NCI-H2029 (cell line): ENCODE measurements around the gene MYCT1.
"Not testable (repeated sequence)": the region's sequence is repeated elsewhere in the genome, so short reads cannot be mapped to it uniquely, and the experiment has no call there.

Experiments
- DNase-seq: peaks from one replicate; lab custom pipeline; 2025; lab: John Stamatoyannopoulos, UW

Gene MYCT1

GRCh38 chr6:152697634-152698033, at the start of gene MYCT1:
MYCT1 (plus strand) TSS chr6:152697897; CDS start chr6:152697903, 6 bp downstream.
- DNase-seq, result no peak

DNA sequence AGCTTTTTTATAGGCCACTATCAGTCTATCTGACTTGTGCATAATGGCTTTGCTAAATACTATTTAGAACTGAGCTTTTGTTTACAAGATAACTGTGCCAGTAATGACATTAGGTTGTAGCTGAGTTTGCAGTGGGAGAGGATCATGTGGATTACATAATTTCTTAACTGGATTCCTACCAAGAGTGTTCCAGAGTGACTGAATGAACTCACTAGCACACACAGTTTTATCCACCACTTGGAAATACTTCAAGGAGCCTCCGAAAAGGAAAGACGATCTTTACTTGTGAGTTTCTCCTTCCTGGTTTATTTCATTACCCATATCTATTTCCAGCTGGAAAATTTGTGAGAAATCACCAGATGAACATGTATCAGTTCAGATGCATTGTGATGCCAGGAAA, 49.6 kb upstream of the MYCT1 start:
- DNase-seq, result no peak

DNA sequence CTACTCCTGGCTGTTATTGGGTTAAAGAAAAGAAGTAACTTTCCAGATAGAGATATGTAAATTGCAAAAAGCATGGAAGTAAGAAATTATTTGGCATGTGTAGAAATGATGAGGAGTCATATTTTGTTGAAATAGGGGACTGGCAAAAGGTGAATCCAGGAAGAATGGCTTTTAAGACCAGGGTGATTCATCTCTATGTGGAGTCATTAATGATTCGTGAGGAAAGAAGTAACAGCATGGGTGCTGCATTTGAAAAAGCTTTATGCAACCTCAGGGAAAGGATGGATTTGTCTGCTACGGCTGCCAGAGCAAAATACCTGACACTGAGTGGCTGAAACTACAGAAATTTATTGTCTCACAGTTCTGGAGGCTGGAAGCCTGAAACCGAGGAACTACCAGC, 45.7 kb upstream of the MYCT1 start:
- no peak for DNase-seq

- DNase-seq, result no peak
These were observed 35.9 kb upstream of the MYCT1 start for GRCh38 chr6:152661776-152662175.

DNA sequence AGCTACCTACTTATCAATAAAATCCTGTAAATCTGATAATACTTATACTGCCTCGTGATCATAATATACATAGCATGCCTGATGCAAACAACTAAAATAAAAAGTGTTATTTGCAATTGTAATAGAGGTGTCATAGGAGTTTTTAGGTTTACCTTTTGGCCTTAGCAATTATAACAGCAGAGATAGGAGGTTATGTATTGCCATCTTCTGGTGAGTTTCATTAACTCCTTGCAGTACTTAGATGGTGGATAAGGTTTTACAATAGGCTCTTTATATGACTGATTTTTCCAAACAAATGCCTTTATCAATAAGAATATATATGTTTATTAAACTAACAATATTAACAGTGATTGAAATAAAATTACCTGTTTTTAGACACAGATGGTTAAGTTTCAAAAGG, 27.8 kb upstream of the MYCT1 start:
- DNase-seq, result no peak

GRCh38 chr6:152671171-152671570, 26.5 kb upstream of the MYCT1 start:
- no peak for DNase-seq

GRCh38 chr6:152673236-152673635, 24.5 kb upstream of the MYCT1 start:
- DNase-seq, result no peak

- no peak for DNase-seq
These were observed 17.5 kb upstream of the MYCT1 start for GRCh38 chr6:152680151-152680550.

DNA sequence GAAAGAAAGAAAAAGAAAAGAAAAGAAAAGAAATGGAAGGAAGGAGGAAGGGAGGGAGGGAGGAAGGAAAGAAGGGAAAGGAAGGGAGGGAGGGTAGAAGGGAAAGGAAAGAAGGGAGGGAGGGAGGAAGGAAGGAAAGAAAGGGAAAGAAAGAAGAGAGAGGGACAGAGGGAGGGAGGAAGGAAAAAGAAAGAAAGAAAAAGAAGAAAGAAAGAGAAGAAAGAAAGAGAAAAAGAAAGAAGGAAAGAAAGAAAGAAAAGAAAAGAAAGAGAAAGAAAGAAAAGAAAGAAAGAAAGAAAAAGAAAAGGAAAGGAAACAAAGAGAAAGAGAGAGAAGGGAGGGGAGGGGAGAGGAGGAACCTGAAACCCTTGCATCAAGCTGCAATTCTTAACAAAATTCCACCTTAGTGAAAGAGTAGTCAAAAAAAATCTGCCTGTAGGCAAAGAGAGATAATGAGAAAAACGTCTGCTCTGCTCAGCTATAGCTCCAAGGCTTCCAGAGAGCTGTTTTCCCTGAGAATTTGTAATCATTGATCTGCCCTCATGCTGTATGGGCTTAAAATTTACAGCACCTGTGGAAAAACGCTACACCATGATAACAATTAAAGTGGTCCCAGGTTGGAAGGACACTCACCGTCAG, 16.7 kb upstream of the MYCT1 start:
- no peak for DNase-seq

DNA sequence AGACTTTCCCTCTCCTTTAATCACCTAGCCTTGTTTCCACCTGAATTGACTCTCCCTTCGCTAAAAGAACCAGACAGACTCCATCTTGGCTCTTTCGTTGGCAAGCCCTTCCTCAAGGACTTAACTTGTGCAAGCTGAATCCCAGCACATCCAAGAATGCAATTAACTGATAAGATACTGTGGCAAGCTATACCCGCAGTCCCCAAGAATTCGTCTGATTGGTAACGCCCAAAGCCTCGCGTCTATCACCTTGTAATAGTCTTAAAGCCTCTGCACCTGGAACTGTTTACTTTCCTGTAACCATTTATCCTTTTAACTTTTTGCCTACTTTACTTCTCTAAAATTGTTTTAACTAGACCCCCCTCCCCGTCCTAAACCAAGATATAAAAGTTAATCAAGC, 15.6 kb upstream of the MYCT1 start:
- DNase-seq, result no peak

- DNase-seq, result not testable (repeated sequence)
These were observed 14.8 kb upstream of the MYCT1 start for GRCh38 chr6:152682935-152683334.

- no peak for DNase-seq
These were observed 11.9 kb upstream of the MYCT1 start for GRCh38 chr6:152685819-152686218.

DNA sequence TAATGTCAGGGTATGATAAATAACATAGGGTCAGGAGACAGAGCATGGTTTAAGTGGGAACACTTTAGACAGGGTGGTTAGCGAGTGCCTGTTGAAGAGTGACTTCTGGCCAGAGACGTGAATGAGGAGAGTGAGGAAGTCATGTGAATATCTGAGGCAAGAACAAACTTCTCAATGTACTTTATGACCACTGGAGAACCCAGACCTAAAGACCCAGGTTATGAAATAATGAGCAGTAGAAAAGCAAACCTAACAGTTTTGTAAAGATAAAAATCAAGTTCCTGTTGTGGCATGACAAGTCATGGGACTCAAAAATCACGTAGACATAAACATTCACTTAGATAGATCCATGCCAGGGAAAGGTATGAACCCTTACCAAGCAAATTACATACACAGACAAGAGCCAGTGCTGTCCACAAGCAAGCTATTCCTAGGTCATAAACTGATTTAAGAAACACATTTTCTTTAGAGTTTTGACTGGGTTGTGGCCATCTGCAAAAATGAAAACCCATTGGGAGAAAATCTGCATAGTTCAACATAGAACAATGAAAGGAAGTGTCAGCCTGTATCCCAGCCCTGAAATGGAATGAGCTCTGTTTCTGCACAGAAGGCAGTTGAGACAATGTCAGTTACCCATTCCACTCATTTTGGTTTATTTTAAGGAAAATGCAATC, 2.2 kb upstream of the MYCT1 start:
- DNase-seq, result no peak

GRCh38 chr6:152696522-152696921, 1.2 kb upstream of the MYCT1 start:
- no peak for DNase-seq

DNA sequence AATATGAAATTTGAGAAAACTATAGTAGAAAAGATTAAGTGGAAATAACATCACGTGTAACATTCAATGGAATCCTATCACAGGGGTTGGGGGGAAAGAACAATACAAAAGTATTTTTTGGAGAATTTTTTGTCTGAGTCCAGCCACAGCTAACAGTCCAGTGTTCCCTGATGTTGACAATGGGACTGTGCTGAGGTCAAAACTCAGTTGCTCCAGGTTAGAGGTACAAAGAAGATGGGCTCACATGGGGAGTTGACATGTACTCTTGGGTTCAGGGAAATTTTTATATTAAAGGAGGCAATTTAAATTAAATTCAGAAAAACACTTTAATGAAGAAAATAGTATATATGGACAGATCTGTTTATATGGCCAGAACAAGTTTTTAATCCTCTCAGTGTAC, 995 bp downstream of the MYCT1 start:
- no peak for DNase-seq

GRCh38 chr6:152700427-152700826, 2.7 kb downstream of the MYCT1 start:
- DNase-seq, result no peak

DNA sequence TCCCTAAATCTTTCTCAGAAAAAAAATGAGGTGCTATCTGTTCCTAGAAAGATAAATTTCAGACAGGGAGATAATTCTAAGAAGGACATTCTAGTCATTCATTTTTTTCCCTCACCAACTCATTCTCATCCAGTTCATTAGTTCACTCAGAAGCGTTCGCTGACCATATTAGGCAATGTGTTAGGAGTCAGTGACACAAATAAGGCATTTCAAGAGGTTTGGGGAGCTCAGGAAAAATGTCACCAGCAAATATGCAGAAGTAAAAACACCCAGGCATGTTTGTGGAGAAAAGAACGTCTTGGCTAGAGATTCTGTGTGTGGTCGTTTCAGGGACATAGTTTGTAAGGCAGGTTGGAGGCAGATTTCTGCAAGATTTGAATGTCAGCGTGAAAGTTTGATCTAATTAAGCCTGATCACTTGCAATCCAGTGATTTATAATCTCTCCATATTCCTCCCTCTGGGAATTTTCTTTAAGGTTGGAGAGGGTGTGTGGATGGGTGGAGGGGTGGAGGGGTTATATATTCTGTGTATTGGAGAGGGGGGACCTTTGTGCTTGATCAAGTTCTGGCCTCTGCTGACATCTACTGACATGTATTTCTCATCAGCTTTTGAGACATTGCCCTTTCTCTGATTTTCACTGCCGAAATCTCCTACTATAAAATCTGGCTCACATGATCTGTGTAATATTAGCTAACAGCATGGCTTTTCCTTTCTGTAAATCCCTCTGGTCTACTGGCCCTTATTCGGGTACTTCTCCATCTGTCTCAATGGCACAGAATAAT, 3.6 kb downstream of the MYCT1 start:
- DNase-seq, result no peak

DNA sequence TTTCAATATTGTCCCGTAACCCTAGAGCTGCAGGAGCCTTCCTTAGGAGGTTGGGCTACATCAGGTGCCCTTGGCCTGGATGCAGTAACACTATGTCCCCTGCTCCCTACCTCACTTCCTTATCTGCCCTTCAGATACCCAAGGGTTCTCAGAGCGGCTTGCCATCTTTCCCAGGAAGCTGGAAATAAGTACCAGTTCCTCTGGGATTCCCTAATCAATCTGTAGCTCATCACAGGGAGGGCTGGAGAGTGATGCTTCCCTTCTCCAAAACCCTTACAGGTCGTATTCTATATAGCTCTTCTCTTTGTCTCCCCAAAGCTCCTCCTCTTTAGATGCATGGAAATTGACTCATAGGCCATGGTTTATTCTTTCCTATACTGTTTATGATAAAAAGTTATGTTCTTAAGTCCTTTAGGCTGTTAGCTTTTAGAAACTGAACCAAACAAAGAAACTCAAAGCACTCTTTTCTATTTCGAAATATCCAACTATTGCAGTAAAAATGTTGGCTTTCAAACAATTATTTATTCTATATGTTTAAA, 4.2 kb downstream of the MYCT1 start:
- DNase-seq, result no peak

GRCh38 chr6:152703750-152704149, 6.1 kb downstream of the MYCT1 start:
- DNase-seq, result not testable (repeated sequence)

- DNase-seq, result no peak
These were observed 7.6 kb downstream of the MYCT1 start for GRCh38 chr6:152705327-152705726.

DNA sequence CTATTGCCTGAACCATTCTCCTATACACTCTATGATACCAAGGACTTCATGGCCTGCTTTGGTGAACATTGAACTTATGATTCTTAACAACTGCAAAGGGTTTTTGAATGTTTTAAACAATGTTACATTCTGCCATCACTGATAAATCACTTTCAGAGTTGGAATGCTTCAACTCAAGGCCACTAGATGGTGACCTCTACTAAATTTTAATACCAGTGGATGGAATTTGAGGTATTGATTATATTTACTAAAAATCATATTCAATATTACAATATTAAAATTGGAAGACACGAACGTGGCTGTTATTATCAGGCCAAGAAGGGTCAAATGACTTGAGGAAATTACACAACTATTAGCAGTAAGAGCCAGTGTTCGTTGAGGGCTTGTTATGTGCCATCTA, 18.6 kb downstream of the MYCT1 start:
- DNase-seq, result no peak

- DNase-seq, result no peak
These were observed 23.3 kb downstream of the MYCT1 start for GRCh38 chr6:152720974-152721373.

DNA sequence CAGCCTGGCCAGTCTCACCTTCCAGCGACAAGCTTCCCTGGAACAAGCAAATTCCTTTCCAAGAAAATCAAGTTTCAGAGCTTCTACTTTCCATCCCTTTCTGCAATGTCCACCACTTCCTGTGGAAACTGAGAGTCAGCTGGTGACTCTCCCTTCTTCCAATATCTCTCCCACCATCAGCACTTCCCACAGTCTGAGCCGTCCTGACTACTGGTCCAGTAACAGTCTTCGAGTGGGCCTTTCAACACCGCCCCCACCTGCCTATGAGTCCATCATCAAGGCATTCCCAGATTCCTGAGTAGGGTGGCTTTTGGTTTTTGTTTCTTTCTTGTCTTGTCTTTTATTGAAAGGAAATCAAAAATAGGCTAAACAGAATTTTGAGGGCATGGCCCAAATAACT, 24.3 kb downstream of the MYCT1 start:
- no peak for DNase-seq
